C4-2B (cell line): Measurements from ENCODE around the gene TULP4.

Source experiments
- H3K27ac ChIP-seq: fragments of 450-650 bp; 2 replicates; pipeline ENCODE4 v1.5.1; 2017
- CTCF ChIP-seq: fragments of 450-650 bp; conservative IDR thresholded peaks from 2 replicates; pipeline ENCODE4 v1.5.1; 2017; ENCODE audit warnings: mild to moderate bottlenecking
- ZFX ChIP-seq: fragments of 450-650 bp; IDR thresholded peaks from 2 replicates; pipeline ENCODE4 v1.6.1; 2017

Gene TULP4

GRCh38 chr6:158406736-158407135 is 94.5 kb downstream of the TULP4 start:
- no peak overlapping the region for H3K27ac ChIP-seq
- no peak for TF ChIP-seq CTCF
- TF ChIP-seq ZFX, result no peak

GRCh38 chr6:158408013-158408412 is 95.7 kb downstream of the TULP4 start:
- no peak for TF ChIP-seq ZFX
- H3K27ac ChIP-seq, result no peak overlapping the region

GRCh38 chr6:158408552-158409130 is 96.4 kb downstream of the TULP4 start:
- no peak for TF ChIP-seq CTCF
- TF ChIP-seq ZFX, result no peak
- no peak overlapping the region for H3K27ac ChIP-seq

GRCh38 chr6:158409451-158409850 is 97.2 kb downstream of the TULP4 start:
- TF ChIP-seq CTCF, result no peak
- no peak for TF ChIP-seq ZFX
- H3K27ac ChIP-seq, result no peak overlapping the region

GRCh38 chr6:158410784-158411183 is 98.5 kb downstream of the TULP4 start:
- TF ChIP-seq ZFX (no peak), CTCF (no peak)
- no peak overlapping the region for H3K27ac ChIP-seq

- no peak overlapping the region for H3K27ac ChIP-seq
- TF ChIP-seq ZFX, result no peak
- TF ChIP-seq CTCF, result no peak
Measured at GRCh38 chr6:158411998-158412397, 99.7 kb downstream of the TULP4 start.

GRCh38 chr6:158413028-158413427 is 100.8 kb downstream of the TULP4 start:
- no peak for TF ChIP-seq ZFX
- TF ChIP-seq CTCF, result no peak
- H3K27ac ChIP-seq, result no peak overlapping the region

- H3K27ac ChIP-seq, result no peak overlapping the region
- TF ChIP-seq ZFX (no peak), CTCF (no peak)
Measured at GRCh38 chr6:158413814-158414565, 101.7 kb downstream of the TULP4 start.
